HG03439 (cell line): ENCODE results near the gene U2AF2.
A peak's percentile ranks its signal among the peaks of the same experiment; 100 is the strongest.

Experiments used
- ATAC-seq: cut with Tn5 transposase; IDR thresholded peaks from one replicate; pipeline ENCODE4 v1.9.1; 2021; ENCODE audit warnings: mild to moderate bottlenecking, moderate library complexity; ENCODE audit not compliant: unreplicated experiment

The U2AF2 gene

GRCh38 chr19:55673465-55673864 is 18.6 kb downstream of the U2AF2 start:
- no peak for ATAC-seq

GRCh38 chr19:55673889-55674288 is 19.1 kb downstream of the U2AF2 start:
- ATAC-seq, result no peak

- ATAC-seq, result no peak
Observed at GRCh38 chr19:55674459-55674840, 19.6 kb downstream of the U2AF2 start.

- peak; percentile 61 for ATAC-seq
Observed at GRCh38 chr19:55674841-55675660, 20.2 kb downstream of the U2AF2 start, which contains the start of gene EPN1. Gene EPN1, plus strand, starts transcription at chr19:55675226. Its CDS starts 3,402 bp downstream, at chr19:55678628.

- ATAC-seq, result no peak
Observed at GRCh38 chr19:55675661-55676354, 21.0 kb downstream of the U2AF2 start.

GRCh38 chr19:55676383-55676782 is 21.5 kb downstream of the U2AF2 start:
- no peak for ATAC-seq

GRCh38 chr19:55676889-55677505 is 22.2 kb downstream of the U2AF2 start:
- ATAC-seq, result no peak

GRCh38 chr19:55677572-55678028 is 22.8 kb downstream of the U2AF2 start:
- ATAC-seq, result no peak

- peak; percentile 67 for ATAC-seq
Observed at GRCh38 chr19:55678121-55678671, 23.4 kb downstream of the U2AF2 start.

GRCh38 chr19:55679343-55680257 is 24.8 kb downstream of the U2AF2 start:
- ATAC-seq, result no peak

GRCh38 chr19:55680339-55681130 is 25.7 kb downstream of the U2AF2 start:
- no peak for ATAC-seq

- ATAC-seq, result no peak
Observed at GRCh38 chr19:55681131-55682092, 26.6 kb downstream of the U2AF2 start.

GRCh38 chr19:55683449-55684261 is 28.8 kb downstream of the U2AF2 start:
- ATAC-seq, result no peak

- no peak for ATAC-seq
Observed at GRCh38 chr19:55684946-55685681, 30.3 kb downstream of the U2AF2 start.

GRCh38 chr19:55685776-55686175 is 30.9 kb downstream of the U2AF2 start:
- ATAC-seq, result no peak

GRCh38 chr19:55686311-55687050 is 31.6 kb downstream of the U2AF2 start:
- no peak for ATAC-seq
